HepG2 (cell line): ENCODE measurements around the gene CSTPP1. TPM values are rescaled to one million over a fixed set of nuclear protein-coding genes. Genes with fewer than 3 reads are reported as not detected.

Source experiments
- ARNT ChIP-seq: fragments of 450-650 bp; IDR thresholded peaks from 2 replicates; pipeline ENCODE4 v1.6.1; 2017
- ATAD3A ChIP-seq: sonication (generic); formaldehyde crosslinking; IDR thresholded peaks from 2 replicates; pipeline ENCODE4 v1.4.0; 2020; ENCODE audit warnings: missing genetic modification reagents
- ATF7 ChIP-seq, 2 experiments: fragments of 450-650 bp in 1 of 2; sonication (generic) in 1 of 2; formaldehyde crosslinking in 1 of 2; IDR thresholded peaks; 2 replicates each; pipeline versions ENCODE4 v1.4.0 to v1.6.1; 2016 to 2020; ENCODE audit warnings: antibody characterized with exemption in 1 of 2, mild to moderate bottlenecking in 1 of 2, missing genetic modification reagents in 1 of 2
- FOSL1 ChIP-seq: sonication (generic); formaldehyde crosslinking; IDR thresholded peaks from 2 replicates; pipeline ENCODE4 v1.9.0; 2021; ENCODE audit warnings: missing genetic modification reagents, borderline replicate concordance
- FOXA3 ChIP-seq: IDR thresholded peaks from 2 replicates; pipeline ENCODE4 v1.6.1; 2016; ENCODE audit warnings: missing genetic modification reagents, missing compliant biosample characterization
- HBP1 ChIP-seq: IDR thresholded peaks from 2 replicates; pipeline ENCODE4 v1.6.1; 2016; ENCODE audit warnings: low read depth, control low read depth
- HOXA3 ChIP-seq: sonication (generic); formaldehyde crosslinking; IDR thresholded peaks from 2 replicates; pipeline ENCODE4 v1.5.0; 2020; ENCODE audit warnings: missing genetic modification reagents
- MIXL1 ChIP-seq: IDR thresholded peaks from 2 replicates; pipeline ENCODE4 v1.6.1; 2016
- MTA1 ChIP-seq: sonication (generic); formaldehyde crosslinking; IDR thresholded peaks from 2 replicates; pipeline ENCODE4 v1.4.0; 2020; ENCODE audit warnings: missing genetic modification reagents, mild to moderate bottlenecking, borderline replicate concordance
- MXI1 ChIP-seq: IDR thresholded peaks from 3 replicates; pipeline ENCODE4 v1.6.1; 2012; ENCODE audit warnings: low read depth, low read length, inconsistent platforms, borderline replicate concordance
- PRMT3 ChIP-seq: sonication (generic); formaldehyde crosslinking; IDR thresholded peaks from 2 replicates; pipeline ENCODE4 v1.8.1; 2022; ENCODE audit warnings: low read depth, mild to moderate bottlenecking, moderate library complexity, missing genetic modification reagents, borderline replicate concordance
- RFX3 ChIP-seq: IDR thresholded peaks from 2 replicates; pipeline ENCODE4 v1.6.1; 2016; ENCODE audit warnings: missing biosample characterization, missing genetic modification reagents
- SRSF4 ChIP-seq: fragments of 200-400 bp; formaldehyde crosslinking; IDR thresholded peaks from one replicate; pipeline ENCODE4 v1.6.1; 2018; ENCODE audit warnings: mild to moderate bottlenecking, low read depth, low read length, moderate library complexity; ENCODE audit not compliant: poor library complexity, severe bottlenecking
- TBP ChIP-seq: sonication (generic); formaldehyde crosslinking; IDR thresholded peaks from 2 replicates; pipeline ENCODE4 v1.5.0; 2020; ENCODE audit warnings: missing genetic modification reagents
- U2AF2 ChIP-seq: fragments of 200-400 bp; formaldehyde crosslinking; IDR thresholded peaks from 2 replicates; pipeline ENCODE4 v1.6.1; 2017; ENCODE audit warnings: low read depth, mild to moderate bottlenecking, low read length
- YY1 ChIP-seq: IDR thresholded peaks from 2 replicates; pipeline ENCODE4 v1.6.1; 2011; ENCODE audit warnings: low read length, low read depth, moderate library complexity, mild to moderate bottlenecking; ENCODE audit not compliant: insufficient read depth, insufficient replicate concordance
- ZBTB44 ChIP-seq: sonication (generic); formaldehyde crosslinking; IDR thresholded peaks from 2 replicates; pipeline ENCODE4 v1.4.0; 2020; ENCODE audit warnings: missing genetic modification reagents
- ZNF343 ChIP-seq: sonication (generic); formaldehyde crosslinking; IDR thresholded peaks from 2 replicates; pipeline ENCODE4 v1.4.0; 2020; ENCODE audit warnings: mild to moderate bottlenecking, missing genetic modification reagents
- ZNF512 ChIP-seq: sonication (generic); formaldehyde crosslinking; IDR thresholded peaks from 2 replicates; pipeline ENCODE4 v1.4.0; 2020; ENCODE audit warnings: mild to moderate bottlenecking, missing genetic modification reagents
- ZNF557 ChIP-seq: sonication (generic); formaldehyde crosslinking; IDR thresholded peaks from 2 replicates; pipeline ENCODE4 v1.4.0; 2020; ENCODE audit warnings: missing genetic modification reagents
- ZNF574 ChIP-seq: sonication (generic); formaldehyde crosslinking; IDR thresholded peaks from 2 replicates; pipeline ENCODE4 v1.4.0; 2020; ENCODE audit warnings: missing genetic modification reagents
- ZNF776 ChIP-seq: sonication (generic); formaldehyde crosslinking; IDR thresholded peaks from 2 replicates; pipeline ENCODE4 v1.4.0; 2020; ENCODE audit warnings: mild to moderate bottlenecking, missing genetic modification reagents
- polyA plus RNA-seq, 8 experiments: library from polyadenylated mRNA; depleted of rRNA in 3 of 8; stranded (reverse) in 7 of 8; unstranded in 1 of 8; fragments of >200 nt; fragmentation: Illumina TruSeq in 4 of 8; extraction: Trizol in 4 of 8; gene quantifications; 2 replicates each; pipeline versions ENCODE4 v1.2.1 to v1.2.3, GENCODE V29; 2011 to 2016; ENCODE audit warnings: low read depth in 4 of 8, missing spikeins in 1 of 8, mixed read lengths in 1 of 8; ENCODE audit not compliant: insufficient read depth in 1 of 8
- total RNA-seq, 5 experiments: library from RNA; depleted of rRNA; stranded (reverse); fragments of >200 nt; fragmentation: Illumina TruSeq; extraction: Trizol; gene quantifications; 2 replicates each; pipeline ENCODE4 v1.2.3, GENCODE V29; 2016; ENCODE audit warnings: low read depth in 1 of 5

Gene CSTPP1
- total and polyA plus RNA-seq, 2 of the 13 experiments (the other 11 are each of a cell fraction or from before 2014, with no cell fraction given): 12.3 to 14.6 TPM

DNA sequence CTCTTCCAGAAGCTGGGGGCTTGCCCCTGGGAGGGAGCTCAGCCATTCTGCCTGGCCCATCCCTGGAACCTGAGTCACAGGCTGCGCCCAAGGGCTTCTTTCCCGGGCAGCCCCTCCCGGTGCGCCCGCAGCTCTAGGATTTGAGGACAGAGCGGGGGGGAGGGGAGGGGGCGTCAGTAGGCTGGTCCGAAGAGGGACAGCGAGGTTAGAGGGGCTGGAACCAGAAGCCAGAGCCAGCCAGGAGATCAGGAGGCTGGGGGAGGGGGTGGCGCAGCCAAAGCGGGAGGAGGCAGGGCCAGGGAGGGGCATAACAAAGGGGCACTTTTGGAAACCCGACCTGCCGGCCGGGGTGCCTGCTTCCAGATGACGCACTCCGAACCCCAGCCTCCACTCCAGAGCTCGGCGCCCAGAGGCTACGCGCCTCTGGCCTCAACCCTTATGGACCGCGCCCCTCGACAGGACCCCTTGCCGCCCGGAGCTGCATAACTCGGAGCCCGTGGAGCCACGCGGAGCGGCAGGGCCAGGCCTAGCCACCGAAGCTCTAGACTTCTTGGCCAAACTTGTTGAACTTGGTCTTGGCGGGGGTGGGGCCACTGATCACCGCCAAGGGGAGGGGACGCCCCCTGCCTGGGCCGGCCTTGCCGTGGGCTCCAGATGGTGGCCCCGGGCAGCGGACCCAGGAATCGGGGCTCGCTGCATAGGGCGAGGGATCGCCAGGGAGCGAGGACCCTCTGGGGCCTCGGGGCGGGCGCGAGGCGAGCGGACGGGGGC, 248.9 kb downstream of the CSTPP1 start (continued):
- TF ChIP-seq ZBTB44 (no peak), PRMT3 (CRISPR knock-in tag) (0 out of 2 replicates have a peak, but pooled peaks have one; percentile 10), SRSF4 (no peak), HOXA3 (CRISPR knock-in tag) (peak; percentile 56), MIXL1 (CRISPR knock-in tag) (0 out of 2 replicates have a peak, but pooled peaks have one; percentile 8), ZNF776 (CRISPR knock-in tag) (no peak; the same call in 1 of the 2 replicates), MTA1 (CRISPR knock-in tag) (no peak), FOSL1 (no peak), ZNF557 (CRISPR knock-in tag) (no peak), ZNF512 (CRISPR knock-in tag) (no peak), ARNT (no peak), ATF7 (IDR thresholded peaks at IDR 0.05) (no peak), ATF7 (CRISPR knock-in tag; IDR thresholded peaks at IDR 0.05) (no peak), YY1 (no peak), FOXA3 (CRISPR knock-in tag) (no peak), TBP (CRISPR knock-in tag) (no peak), ZNF574 (CRISPR knock-in tag) (peak; percentile 41), MXI1 (no peak), U2AF2 (no peak), HBP1 (CRISPR knock-in tag) (no peak), ZNF343 (CRISPR knock-in tag) (no peak; the same call in 1 of the 2 replicates), ATAD3A (CRISPR knock-in tag) (peak; percentile 22; the same call in 1 of the 2 replicates), RFX3 (no peak)
